Liver (tissue), 9 donors: ENCODE data around the gene EXOC6. TPM values are rescaled to one million over a fixed set of nuclear protein-coding genes. Genes with fewer than 3 reads are reported as not detected.

Experiments used
- DNase-seq: peaks from one replicate; pipeline ENCODE4 v3.0.0-alpha.2; 2017; ENCODE audit warnings: low spot score
- H3K27ac ChIP-seq, 2 donors: one replicate each; pipeline ENCODE4 v1.7.0; 2013; ENCODE audit warnings: inconsistent platforms in 2 of 2, low read length in 2 of 2, control low read depth in 1 of 2, low read depth in 1 of 2, mild to moderate bottlenecking in 1 of 2
- H3K27me3 ChIP-seq, 4 donors: one replicate each; pipeline versions ENCODE4 v1.6.1 to v1.7.0; 2013; ENCODE audit warnings: low read length in 3 of 4, inconsistent platforms in 1 of 4, mild to moderate bottlenecking in 1 of 4, moderate library complexity in 1 of 4; ENCODE audit not compliant: control insufficient read depth in 4 of 4, insufficient read depth in 4 of 4
- H3K36me3 ChIP-seq, 4 donors: one replicate each; pipeline versions ENCODE4 v1.6.1 to v1.7.0; 2013; ENCODE audit warnings: low read length in 3 of 4, mild to moderate bottlenecking in 3 of 4, low read depth in 1 of 4, moderate library complexity in 1 of 4; ENCODE audit not compliant: control insufficient read depth in 4 of 4, insufficient read depth in 3 of 4
- H3K4me1 ChIP-seq, 4 donors: one replicate each; pipeline versions ENCODE4 v1.6.1 to v1.7.0; 2013; ENCODE audit warnings: low read length in 3 of 4, mild to moderate bottlenecking in 3 of 4, moderate library complexity in 1 of 4; ENCODE audit not compliant: control insufficient read depth in 4 of 4, insufficient read depth in 4 of 4
- H3K4me3 ChIP-seq, 3 donors: one replicate each; pipeline versions ENCODE4 v1.6.1 to v1.7.0; 2013; ENCODE audit warnings: low read length in 3 of 3, control low read depth in 1 of 3, low read depth in 1 of 3, mild to moderate bottlenecking in 1 of 3
- H3K9ac ChIP-seq, 2 donors: one replicate each; pipeline ENCODE4 v1.7.0; 2013; ENCODE audit warnings: low read length in 2 of 2, mild to moderate bottlenecking in 2 of 2, moderate library complexity in 2 of 2, control low read depth in 1 of 2, low read depth in 1 of 2
- H3K9me3 ChIP-seq, 4 donors: one replicate each; pipeline versions ENCODE4 v1.6.1 to v1.7.0; 2013; ENCODE audit warnings: low read length in 3 of 4; ENCODE audit not compliant: control insufficient read depth in 4 of 4
- EGR1 ChIP-seq, 2 donors: IDR thresholded peaks; 2 replicates each; pipeline ENCODE4 v1.6.1; 2016 to 2018; ENCODE audit warnings: antibody characterized with exemption in 2 of 2, low read depth in 2 of 2
- FOXA1 ChIP-seq: IDR thresholded peaks from 2 replicates; pipeline ENCODE4 v1.6.1; 2016; ENCODE audit warnings: antibody characterized with exemption
- FOXA2 ChIP-seq: IDR thresholded peaks from 2 replicates; pipeline ENCODE4 v1.6.1; 2016; ENCODE audit warnings: antibody characterized with exemption
- GABPA ChIP-seq, 2 donors: IDR thresholded peaks in 1 of 2; conservative IDR thresholded peaks in 1 of 2; 2 replicates each; pipeline ENCODE4 v1.6.1; 2016; ENCODE audit warnings: antibody characterized with exemption in 2 of 2, mild to moderate bottlenecking in 1 of 2, moderate library complexity in 1 of 2
- HNF4A ChIP-seq, 2 donors: conservative IDR thresholded peaks; 2 replicates each; pipeline ENCODE4 v1.6.1; 2016; ENCODE audit warnings: antibody characterized with exemption in 2 of 2, mild to moderate bottlenecking in 2 of 2
- HNF4G ChIP-seq: IDR thresholded peaks from 2 replicates; pipeline ENCODE4 v1.6.1; 2016; ENCODE audit warnings: antibody characterized with exemption
- JUND ChIP-seq, 2 donors: IDR thresholded peaks; 2 replicates each; pipeline ENCODE4 v1.6.1; 2016; ENCODE audit warnings: antibody characterized with exemption in 2 of 2
- NR2F2 ChIP-seq: IDR thresholded peaks from 2 replicates; pipeline ENCODE4 v1.6.1; 2016; ENCODE audit warnings: antibody characterized with exemption
- RAD21 ChIP-seq, 2 donors: IDR thresholded peaks; 2 replicates each; pipeline ENCODE4 v1.6.1; 2016; ENCODE audit warnings: antibody characterized with exemption in 2 of 2, mild to moderate bottlenecking in 2 of 2
- RXRA ChIP-seq, 2 donors: IDR thresholded peaks; 2 replicates each; pipeline ENCODE4 v1.6.1; 2017 to 2018; ENCODE audit warnings: antibody characterized with exemption in 2 of 2, mild to moderate bottlenecking in 1 of 2
- SP1 ChIP-seq: IDR thresholded peaks from 2 replicates; pipeline ENCODE4 v1.6.1; 2018; ENCODE audit warnings: antibody characterized with exemption, mild to moderate bottlenecking
- TAF1 ChIP-seq: conservative IDR thresholded peaks from 2 replicates; pipeline ENCODE4 v1.6.1; 2016; ENCODE audit warnings: antibody characterized with exemption, mild to moderate bottlenecking
- YY1 ChIP-seq: IDR thresholded peaks from 2 replicates; pipeline ENCODE4 v1.6.1; 2016; ENCODE audit warnings: antibody characterized with exemption, mild to moderate bottlenecking
- WGBS: extraction: QIAGEN DNeasy Blood & Tissue Kit; methylation state at CpG from one replicate; pipeline ENCODE4 v1.1.7; 2013; 5-methylcytosine and 5-hydroxymethylcytosine counted together
- polyA plus RNA-seq, 2 donors: library from polyadenylated mRNA; stranded (reverse) in 1 of 2; unstranded in 1 of 2; fragments of 200-250 nt in 1 of 2; fragments of >200 nt in 1 of 2; fragmentation: Nextera tagmentation in 1 of 2; extraction: Ambion mirVana in 1 of 2; gene quantifications; one replicate each; pipeline versions ENCODE4 v1.2.1 to v1.2.3, GENCODE V29; 2013 to 2015
- total RNA-seq, 2 donors: library from RNA; depleted of rRNA; stranded (reverse); fragments of >200 nt; gene quantifications; one replicate each; pipeline ENCODE4 v1.2.3, GENCODE V29; 2014
- TF ChIP-seq, protein P1 (sequence below): IDR thresholded peaks from 2 replicates; pipeline ENCODE4 v1.6.1; 2016; ENCODE audit warnings: antibody characterized with exemption
- TF ChIP-seq, protein P2 (sequence below): IDR thresholded peaks from 2 replicates; pipeline ENCODE4 v1.6.1; 2016; ENCODE audit warnings: antibody characterized with exemption
- TF ChIP-seq, protein P3 (sequence below): IDR thresholded peaks from 2 replicates; pipeline ENCODE4 v1.6.1; 2016; ENCODE audit warnings: antibody characterized with exemption
- TF ChIP-seq, protein P4 (sequence below): IDR thresholded peaks from 2 replicates; pipeline ENCODE4 v1.6.1; 2016; ENCODE audit warnings: antibody characterized with exemption, mild to moderate bottlenecking
- TF ChIP-seq, protein P5 (sequence below): fragments of 150-350 bp; IDR thresholded peaks from 2 replicates; pipeline ENCODE4 v1.5.1; 2017; ENCODE audit warnings: improper control_type of control experiment, low read depth, low read length; ENCODE audit not compliant: missing input control
- donor health status: healthy.
- donor health status: healthy.
- donor health status: healthy.
- donor health status: healthy.
- donor health status: healthy.

EXOC6 gene
- total and polyA plus RNA-seq, 4 donors: 6.5 to 35.4 (median 8.4) TPM

DNA sequence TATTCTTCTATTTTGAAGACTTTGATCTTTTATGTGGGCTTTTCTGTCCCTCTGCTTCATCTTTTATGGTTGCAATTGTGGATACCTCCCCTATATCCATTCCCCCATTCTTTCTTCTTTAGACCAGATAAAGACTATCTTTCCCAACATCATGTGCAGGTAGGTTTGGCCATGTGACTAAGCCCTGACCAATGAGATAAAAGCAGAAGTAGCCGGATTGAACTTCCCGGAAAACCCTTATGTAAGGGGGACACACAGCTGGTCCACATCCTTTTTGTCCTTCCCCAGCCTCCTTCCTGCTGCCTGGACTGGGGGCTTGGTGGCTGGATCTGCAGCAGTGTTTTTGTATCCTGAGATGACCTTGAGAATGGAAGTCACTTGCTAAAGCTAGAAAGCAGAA, 33.5 kb upstream of the EXOC6 start:
- DNase-seq: no peak
- Histone ChIP-seq H3K4me1 (no peaks in the 10 kb centered on the region), H3K27me3 (no peaks in the 10 kb centered on the region), H3K9me3 (no peaks in the 10 kb centered on the region), H3K4me3 (no peak overlapping the region), H3K36me3 (no peaks in the 10 kb centered on the region), H3K9ac (no peak overlapping the region), H3K27ac (no peak overlapping the region)
- TF ChIP-seq, protein P1, sequence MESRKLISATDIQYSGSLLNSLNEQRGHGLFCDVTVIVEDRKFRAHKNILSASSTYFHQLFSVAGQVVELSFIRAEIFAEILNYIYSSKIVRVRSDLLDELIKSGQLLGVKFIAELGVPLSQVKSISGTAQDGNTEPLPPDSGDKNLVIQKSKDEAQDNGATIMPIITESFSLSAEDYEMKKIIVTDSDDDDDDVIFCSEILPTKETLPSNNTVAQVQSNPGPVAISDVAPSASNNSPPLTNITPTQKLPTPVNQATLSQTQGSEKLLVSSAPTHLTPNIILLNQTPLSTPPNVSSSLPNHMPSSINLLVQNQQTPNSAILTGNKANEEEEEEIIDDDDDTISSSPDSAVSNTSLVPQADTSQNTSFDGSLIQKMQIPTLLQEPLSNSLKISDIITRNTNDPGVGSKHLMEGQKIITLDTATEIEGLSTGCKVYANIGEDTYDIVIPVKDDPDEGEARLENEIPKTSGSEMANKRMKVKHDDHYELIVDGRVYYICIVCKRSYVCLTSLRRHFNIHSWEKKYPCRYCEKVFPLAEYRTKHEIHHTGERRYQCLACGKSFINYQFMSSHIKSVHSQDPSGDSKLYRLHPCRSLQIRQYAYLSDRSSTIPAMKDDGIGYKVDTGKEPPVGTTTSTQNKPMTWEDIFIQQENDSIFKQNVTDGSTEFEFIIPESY: no peak
- TF ChIP-seq SP1 (no peak), GABPA (IDR thresholded peaks at IDR 0.05 in 1 of 2, conservative IDR thresholded peaks at IDR 0.05 in 1 of 2) (no peak), EGR1 (IDR thresholded peaks at IDR 0.05; ENCODE audit: low read depth in 2 of 2) (no peak), FOXA1 (no peak), HNF4G (no peak), YY1 (no peak), HNF4A (conservative IDR thresholded peaks at IDR 0.05) (no peak), NR2F2 (no peak), RAD21 (IDR thresholded peaks at IDR 0.05) (no peak), RXRA (IDR thresholded peaks at IDR 0.05) (no peak), TAF1 (no peak), JUND (IDR thresholded peaks at IDR 0.05) (no peak)
- TF ChIP-seq, protein P2, sequence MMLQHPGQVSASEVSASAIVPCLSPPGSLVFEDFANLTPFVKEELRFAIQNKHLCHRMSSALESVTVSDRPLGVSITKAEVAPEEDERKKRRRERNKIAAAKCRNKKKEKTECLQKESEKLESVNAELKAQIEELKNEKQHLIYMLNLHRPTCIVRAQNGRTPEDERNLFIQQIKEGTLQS: no peak
- TF ChIP-seq, protein P3, sequence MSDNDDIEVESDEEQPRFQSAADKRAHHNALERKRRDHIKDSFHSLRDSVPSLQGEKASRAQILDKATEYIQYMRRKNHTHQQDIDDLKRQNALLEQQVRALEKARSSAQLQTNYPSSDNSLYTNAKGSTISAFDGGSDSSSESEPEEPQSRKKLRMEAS: no peak
- TF ChIP-seq, protein P4, sequence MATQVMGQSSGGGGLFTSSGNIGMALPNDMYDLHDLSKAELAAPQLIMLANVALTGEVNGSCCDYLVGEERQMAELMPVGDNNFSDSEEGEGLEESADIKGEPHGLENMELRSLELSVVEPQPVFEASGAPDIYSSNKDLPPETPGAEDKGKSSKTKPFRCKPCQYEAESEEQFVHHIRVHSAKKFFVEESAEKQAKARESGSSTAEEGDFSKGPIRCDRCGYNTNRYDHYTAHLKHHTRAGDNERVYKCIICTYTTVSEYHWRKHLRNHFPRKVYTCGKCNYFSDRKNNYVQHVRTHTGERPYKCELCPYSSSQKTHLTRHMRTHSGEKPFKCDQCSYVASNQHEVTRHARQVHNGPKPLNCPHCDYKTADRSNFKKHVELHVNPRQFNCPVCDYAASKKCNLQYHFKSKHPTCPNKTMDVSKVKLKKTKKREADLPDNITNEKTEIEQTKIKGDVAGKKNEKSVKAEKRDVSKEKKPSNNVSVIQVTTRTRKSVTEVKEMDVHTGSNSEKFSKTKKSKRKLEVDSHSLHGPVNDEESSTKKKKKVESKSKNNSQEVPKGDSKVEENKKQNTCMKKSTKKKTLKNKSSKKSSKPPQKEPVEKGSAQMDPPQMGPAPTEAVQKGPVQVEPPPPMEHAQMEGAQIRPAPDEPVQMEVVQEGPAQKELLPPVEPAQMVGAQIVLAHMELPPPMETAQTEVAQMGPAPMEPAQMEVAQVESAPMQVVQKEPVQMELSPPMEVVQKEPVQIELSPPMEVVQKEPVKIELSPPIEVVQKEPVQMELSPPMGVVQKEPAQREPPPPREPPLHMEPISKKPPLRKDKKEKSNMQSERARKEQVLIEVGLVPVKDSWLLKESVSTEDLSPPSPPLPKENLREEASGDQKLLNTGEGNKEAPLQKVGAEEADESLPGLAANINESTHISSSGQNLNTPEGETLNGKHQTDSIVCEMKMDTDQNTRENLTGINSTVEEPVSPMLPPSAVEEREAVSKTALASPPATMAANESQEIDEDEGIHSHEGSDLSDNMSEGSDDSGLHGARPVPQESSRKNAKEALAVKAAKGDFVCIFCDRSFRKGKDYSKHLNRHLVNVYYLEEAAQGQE: no peak
- WGBS: 75% methylated on average over 2 of the region's 2 CpGs

DNA sequence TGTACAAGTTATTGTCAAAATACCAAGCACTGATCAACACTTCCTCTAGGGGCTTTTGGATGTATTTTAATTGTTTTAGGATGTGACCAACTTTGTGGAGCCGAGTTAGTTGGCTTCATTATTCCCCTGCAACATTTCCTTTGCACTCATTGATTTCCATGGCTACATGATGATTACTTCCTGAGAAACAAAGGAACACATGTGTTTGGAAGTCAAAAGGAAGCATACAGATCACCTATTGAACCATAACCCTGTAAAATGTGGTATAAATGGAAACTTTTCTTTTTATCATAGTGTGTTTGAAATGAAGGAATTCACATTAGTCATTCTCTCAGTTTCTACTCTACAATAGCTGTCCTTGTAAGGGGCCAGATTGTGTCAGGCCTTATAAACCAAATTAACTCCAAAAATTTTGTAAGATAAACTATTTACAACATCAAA, 32.2 kb upstream of the EXOC6 start:
- Histone ChIP-seq H3K27me3 (no peaks in the 10 kb centered on the region), H3K36me3 (no peaks in the 10 kb centered on the region), H3K4me1 (no peaks in the 10 kb centered on the region), H3K27ac (no peak overlapping the region), H3K4me3 (no peak overlapping the region), H3K9ac (no peak overlapping the region), H3K9me3 (no peaks in the 10 kb centered on the region)
- TF ChIP-seq JUND (IDR thresholded peaks at IDR 0.05) (no peak), HNF4A (conservative IDR thresholded peaks at IDR 0.05) (no peak), TAF1 (no peak), NR2F2 (peak; percentile 92), RXRA (IDR thresholded peaks at IDR 0.05) (no peak), GABPA (IDR thresholded peaks at IDR 0.05 in 1 of 2, conservative IDR thresholded peaks at IDR 0.05 in 1 of 2) (no peak), FOXA2 (no peak), EGR1 (IDR thresholded peaks at IDR 0.05; ENCODE audit: low read depth in 2 of 2) (no peak), FOXA1 (no peak), YY1 (no peak), RAD21 (IDR thresholded peaks at IDR 0.05) (peak in 1 of 2 donors; percentile 21), SP1 (peak; percentile 18), HNF4G (no peak)
- TF ChIP-seq, protein P3: no peak
- TF ChIP-seq, protein P5, sequence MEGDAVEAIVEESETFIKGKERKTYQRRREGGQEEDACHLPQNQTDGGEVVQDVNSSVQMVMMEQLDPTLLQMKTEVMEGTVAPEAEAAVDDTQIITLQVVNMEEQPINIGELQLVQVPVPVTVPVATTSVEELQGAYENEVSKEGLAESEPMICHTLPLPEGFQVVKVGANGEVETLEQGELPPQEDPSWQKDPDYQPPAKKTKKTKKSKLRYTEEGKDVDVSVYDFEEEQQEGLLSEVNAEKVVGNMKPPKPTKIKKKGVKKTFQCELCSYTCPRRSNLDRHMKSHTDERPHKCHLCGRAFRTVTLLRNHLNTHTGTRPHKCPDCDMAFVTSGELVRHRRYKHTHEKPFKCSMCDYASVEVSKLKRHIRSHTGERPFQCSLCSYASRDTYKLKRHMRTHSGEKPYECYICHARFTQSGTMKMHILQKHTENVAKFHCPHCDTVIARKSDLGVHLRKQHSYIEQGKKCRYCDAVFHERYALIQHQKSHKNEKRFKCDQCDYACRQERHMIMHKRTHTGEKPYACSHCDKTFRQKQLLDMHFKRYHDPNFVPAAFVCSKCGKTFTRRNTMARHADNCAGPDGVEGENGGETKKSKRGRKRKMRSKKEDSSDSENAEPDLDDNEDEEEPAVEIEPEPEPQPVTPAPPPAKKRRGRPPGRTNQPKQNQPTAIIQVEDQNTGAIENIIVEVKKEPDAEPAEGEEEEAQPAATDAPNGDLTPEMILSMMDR: no peak
- TF ChIP-seq, protein P1: no peak
- TF ChIP-seq, protein P2: no peak
- 69% methylated on average over 1 of the region's 1 CpG for whole genome bisulfite sequencing
- no peak for DNase-seq
